Stimulated activated CD8-positive, alpha-beta memory T cell treated with anti-CD3 and anti-CD28 coated beads, Interleukin-4, amount 100 ng/mL, for 4 hours (primary cell): ENCODE results near the gene VAV2.

Experiments used
- DNase-seq, 2 donors: peaks; one replicate each; pipeline ENCODE4 v3.0.0-alpha.2; 2020; ENCODE audit warnings: low read depth in 2 of 2, low spot score in 1 of 2

The VAV2 gene

GRCh38 chr9:133981589-133981957, 10.6 kb downstream of the VAV2 start:
- DNase-seq: no peak

GRCh38 chr9:133980864-133981588, 11.1 kb downstream of the VAV2 start:
- DNase-seq: no peak

- no peak for DNase-seq
Measured at GRCh38 chr9:133979921-133980863, 11.9 kb downstream of the VAV2 start.

GRCh38 chr9:133979273-133979920, 12.7 kb downstream of the VAV2 start:
- DNase-seq: no peak

GRCh38 chr9:133978899-133979272, 13.2 kb downstream of the VAV2 start:
- no peak for DNase-seq

GRCh38 chr9:133978226-133978898, 13.8 kb downstream of the VAV2 start:
- DNase-seq: no peak

- no peak for DNase-seq
Measured at GRCh38 chr9:133977421-133978201, 14.5 kb downstream of the VAV2 start.

GRCh38 chr9:133976887-133977286, 15.2 kb downstream of the VAV2 start:
- no peak for DNase-seq

- DNase-seq: no peak
Measured at GRCh38 chr9:133976191-133976861, 15.8 kb downstream of the VAV2 start.

GRCh38 chr9:133975511-133975910, 16.6 kb downstream of the VAV2 start:
- DNase-seq: no peak

- no peak for DNase-seq
Measured at GRCh38 chr9:133974631-133975341, 17.3 kb downstream of the VAV2 start.

- no peak for DNase-seq
Measured at GRCh38 chr9:133973791-133974630, 18.1 kb downstream of the VAV2 start.

- DNase-seq: no peak
Measured at GRCh38 chr9:133973111-133973790, 18.9 kb downstream of the VAV2 start.

- no peak for DNase-seq
Measured at GRCh38 chr9:133971981-133972941, 19.9 kb downstream of the VAV2 start.

- DNase-seq: no peak
Measured at GRCh38 chr9:133971121-133971951, 20.8 kb downstream of the VAV2 start.

GRCh38 chr9:133970581-133971058, 21.5 kb downstream of the VAV2 start:
- no peak for DNase-seq
